Measurements from ENCODE around the gene PTPRM. TPM values are rescaled to one million over a fixed set of nuclear protein-coding genes. Genes with fewer than 3 reads are reported as not detected.
A peak's percentile ranks its signal among the peaks of the same experiment; 100 is the strongest.

PTPRM gene
- total and polyA plus RNA-seq, 2 of the 4 experiments (the other 2 are of a cell fraction): 28.3 to 51.2 TPM

DNA sequence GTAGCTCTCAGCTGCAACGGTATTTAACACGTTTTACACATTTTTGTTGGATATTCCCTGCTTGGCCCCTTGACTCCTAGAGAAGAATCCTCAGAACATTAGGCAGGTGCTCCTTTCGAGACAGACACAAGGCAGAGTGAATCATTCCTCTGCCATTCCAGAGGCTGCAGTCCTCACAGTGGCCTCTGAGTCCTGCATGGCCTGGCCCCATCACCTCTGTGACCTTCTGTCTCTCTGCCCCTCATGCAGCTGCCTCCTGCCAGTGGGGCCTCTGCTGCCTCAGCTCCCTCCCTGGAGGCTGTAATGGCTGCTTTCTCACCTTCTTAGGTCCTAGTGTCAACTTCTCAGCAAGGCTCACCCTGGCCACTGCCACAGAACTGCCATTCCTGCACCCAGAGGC, 101.3 kb downstream of the PTPRM start:
- no peak overlapping the region for H4K5ac ChIP-seq (ENCODE audit: low read depth, low read length)
- no peak overlapping the region for H3K14ac ChIP-seq (replicated peaks; ENCODE audit: low read depth, low read length)
- ChIA-PET POLR2A (ENCODE audit: unreplicated experiment) (no interaction called here), CTCF (no interaction called here)
- TF ChIP-seq BHLHE40 (IDR thresholded peaks at IDR 0.05; ENCODE audit: low read depth, low read length): no peak
- TF ChIP-seq, protein P1, sequence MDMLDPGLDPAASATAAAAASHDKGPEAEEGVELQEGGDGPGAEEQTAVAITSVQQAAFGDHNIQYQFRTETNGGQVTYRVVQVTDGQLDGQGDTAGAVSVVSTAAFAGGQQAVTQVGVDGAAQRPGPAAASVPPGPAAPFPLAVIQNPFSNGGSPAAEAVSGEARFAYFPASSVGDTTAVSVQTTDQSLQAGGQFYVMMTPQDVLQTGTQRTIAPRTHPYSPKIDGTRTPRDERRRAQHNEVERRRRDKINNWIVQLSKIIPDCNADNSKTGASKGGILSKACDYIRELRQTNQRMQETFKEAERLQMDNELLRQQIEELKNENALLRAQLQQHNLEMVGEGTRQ (IDR thresholded peaks at IDR 0.05; ENCODE audit: low read depth, low read length): no peak
- TF ChIP-seq RAD21 (IDR thresholded peaks at IDR 0.05; ENCODE audit: low read length): no peak
- TF ChIP-seq SMC3 (IDR thresholded peaks at IDR 0.05; ENCODE audit: low read depth, low read length): no peak
- no peak for TF ChIP-seq NFE2L2 (IDR thresholded peaks at IDR 0.05; ENCODE audit: low read depth, low read length)
- TF ChIP-seq CEBPB (IDR thresholded peaks at IDR 0.05; ENCODE audit: low read depth, low read length): no peak
- no peak for TF ChIP-seq MAZ (IDR thresholded peaks at IDR 0.05; ENCODE audit: borderline replicate concordance, low read depth, low read length)
- TF ChIP-seq RCOR1 (IDR thresholded peaks at IDR 0.05; ENCODE audit: insufficient replicate concordance, low read length): no peak
- TF ChIP-seq MAFK (IDR thresholded peaks at IDR 0.05; ENCODE audit: low read depth, low read length): no peak
- H3K27me3 ChIP-seq (ENCODE audit: control insufficient read depth, insufficient read depth, low read length): no peaks in the 10 kb centered on the region
- no peaks in the 10 kb centered on the region for H3K9me3 ChIP-seq (ENCODE audit: control insufficient read depth, insufficient read depth, low read length)
- ATAC-seq (ENCODE audit: low read depth) (no peak), DNase-seq (no peak)
- H2AK9ac ChIP-seq (replicated peaks; ENCODE audit: low read depth, low read length, poor library complexity): peak overlapping the region; percentile 9
- intact Hi-C loops (cut with micrococcal nuclease): no loop called here
- H2AFZ ChIP-seq (replicated peaks; ENCODE audit: low read length, poor library complexity): no peak overlapping the region
- no peak overlapping the region for H2BK5ac ChIP-seq (ENCODE audit: low read depth, low read length, poor library complexity, severe bottlenecking)
- H2BK20ac ChIP-seq (ENCODE audit: low read depth, low read length): no peak overlapping the region
- BruUV-seq (replicated peaks): no TSS peak
- no peak overlapping the region for H3K56ac ChIP-seq (ENCODE audit: extremely low read depth, insufficient read depth, low read length)
- H4K20me1 ChIP-seq (ENCODE audit: insufficient read depth, low read length): peaks cover 6% of the 10 kb centered on the region
- peaks cover 2% of the 10 kb centered on the region; the same call in 1 of the 2 replicates for H3K4me1 ChIP-seq (ENCODE audit: control insufficient read depth, insufficient read depth, low read length)
- no peak overlapping the region for H3K27ac ChIP-seq (ENCODE audit: insufficient read depth, low read length)
- H2BK120ac ChIP-seq (ENCODE audit: low read depth, low read length): no peak overlapping the region
- peaks cover 14% of the 10 kb centered on the region for H3K9me1 ChIP-seq (ENCODE audit: insufficient read depth, low read length)
- no peak overlapping the region for H2AK5ac ChIP-seq (ENCODE audit: low read depth, low read length)
- 80% methylated on average over 1 of the region's 3 CpGs; no CpG with 5 or more reads in 1 of the 2 experiments for WGBS, 2 experiments (ENCODE audit: extremely low coverage in 2 of 2, insufficient read length in 1 of 2)
- in situ Hi-C loops (cut with MboI; ENCODE audit: low sequenced_read_pairs): no loop called here
- H3K4me3 ChIP-seq (ENCODE audit: insufficient read depth, low read depth, low read length): no peak overlapping the region
- no peak overlapping the region for H3K23ac ChIP-seq (ENCODE audit: low read depth, low read length)
- no peak overlapping the region for H3K9ac ChIP-seq (ENCODE audit: low read depth, low read length)
- dilution Hi-C loops (cut with HindIII; ENCODE audit: low sequenced_read_pairs, unreplicated experiment): no loop called here
- no peak overlapping the region for H3K18ac ChIP-seq (ENCODE audit: low read depth, low read length)
- no peak overlapping the region for H3K4me2 ChIP-seq (ENCODE audit: low read depth, low read length)
- H3K79me1 ChIP-seq (ENCODE audit: low read depth in 1 of 2, low read length in 2 of 2): peaks cover 5 to 8% of the 10 kb centered on the region in 2 experiments; a peak in 1 of 4 replicates
- H4K91ac ChIP-seq (ENCODE audit: insufficient read depth, low read depth, low read length): no peak overlapping the region
- no peak overlapping the region for H2BK15ac ChIP-seq (ENCODE audit: low read depth, low read length)
- H4K8ac ChIP-seq (ENCODE audit: low read depth in 2 of 2, low read length in 2 of 2): no peak overlapping the region
- H3K36me3 ChIP-seq (ENCODE audit: control insufficient read depth, insufficient read depth, low read length): no peaks in the 10 kb centered on the region
- no peak overlapping the region for H3K4ac ChIP-seq (ENCODE audit: low read depth, low read length)
